NCI-H524 treated with DMSO at 0.1 percent for 48 hours (cell line): Measurements from ENCODE around the gene SPART.
"Not testable (repeated sequence)": the region's sequence is repeated elsewhere in the genome, so short reads cannot be mapped to it uniquely, and the experiment has no call there.

Experiments used
- DNase-seq: peaks from one replicate; lab custom pipeline; 2025; lab: John Stamatoyannopoulos, UW

SPART gene

GRCh38 chr13:36354842-36355623, 8.8 kb upstream of the SPART start:
- no peak for DNase-seq

GRCh38 chr13:36353001-36353400, 6.8 kb upstream of the SPART start:
- DNase-seq: no peak

GRCh38 chr13:36352350-36352749, 6.2 kb upstream of the SPART start:
- DNase-seq: no peak

GRCh38 chr13:36347531-36348210, 1.5 kb upstream of the SPART start:
- no peak for DNase-seq

GRCh38 chr13:36345438-36346221, 564 bp downstream of the SPART start:
- no peak for DNase-seq

- DNase-seq: peak; percentile 13
Observed at GRCh38 chr13:36344886-36345437, 1.2 kb downstream of the SPART start.

GRCh38 chr13:36344173-36344572, 2.0 kb downstream of the SPART start:
- DNase-seq: no peak

GRCh38 chr13:36343766-36344165, 2.4 kb downstream of the SPART start:
- no peak for DNase-seq

- no peak for DNase-seq
Observed at GRCh38 chr13:36342715-36343114, 3.5 kb downstream of the SPART start.

- no peak for DNase-seq
Observed at GRCh38 chr13:36341718-36342117, 4.5 kb downstream of the SPART start.

GRCh38 chr13:36339600-36340155, 6.5 kb downstream of the SPART start:
- no peak for DNase-seq

- no peak for DNase-seq
Observed at GRCh38 chr13:36337938-36338641, 8.1 kb downstream of the SPART start.

GRCh38 chr13:36332986-36333385, 13.2 kb downstream of the SPART start:
- no peak for DNase-seq

- DNase-seq: not testable (repeated sequence)
Observed at GRCh38 chr13:36332255-36332654, 13.9 kb downstream of the SPART start.

- no peak for DNase-seq
Observed at GRCh38 chr13:36331280-36331679, 14.9 kb downstream of the SPART start.

- no peak for DNase-seq
Observed at GRCh38 chr13:36329361-36329760, 16.8 kb downstream of the SPART start.

GRCh38 chr13:36328821-36329220, 17.4 kb downstream of the SPART start:
- no peak for DNase-seq

GRCh38 chr13:36325912-36326311, 20.3 kb downstream of the SPART start:
- DNase-seq: no peak

GRCh38 chr13:36324881-36325280, 21.3 kb downstream of the SPART start:
- not testable (repeated sequence) for DNase-seq

- no peak for DNase-seq
Observed at GRCh38 chr13:36323951-36324566, 22.1 kb downstream of the SPART start.

GRCh38 chr13:36323408-36323807, 22.8 kb downstream of the SPART start:
- DNase-seq: no peak
